Stomach (tissue), 9 donors: ENCODE measurements around the gene NYAP2. TPM values are rescaled to one million over a fixed set of nuclear protein-coding genes. Genes with fewer than 3 reads are reported as not detected.

Experiments
- DNase-seq, 2 donors: peaks; one replicate each; pipeline versions ENCODE4 v3.0.0 to v3.0.0-alpha.2; 2013 to 2019
- H3K27ac ChIP-seq, 5 donors: fragments of 200-600 bp in 4 of 5; sonication (generic) in 4 of 5; one replicate each; pipeline ENCODE4 v1.5.1; 2013 to 2019; ENCODE audit warnings: mild to moderate bottlenecking in 1 of 5, moderate library complexity in 1 of 5
- H3K27me3 ChIP-seq, 3 donors: fragments of 200-600 bp; sonication (generic); one replicate each; pipeline ENCODE4 v1.5.1; 2017 to 2019; ENCODE audit warnings: mixed run types in 1 of 3
- H3K36me3 ChIP-seq, 4 donors: fragments of 200-600 bp; sonication (generic); 1 replicate in 3 of 4; 2 replicates in 1 of 4; pipeline ENCODE4 v1.5.1; 2016 to 2019
- H3K4me1 ChIP-seq, 4 donors: fragments of 200-600 bp; sonication (generic); one replicate each; pipeline ENCODE4 v1.5.1; 2016 to 2019
- H3K4me3 ChIP-seq, 4 donors: fragments of 200-600 bp; sonication (generic) in 3 of 4; one replicate each; pipeline ENCODE4 v1.5.1; 2016 to 2019; ENCODE audit warnings: mild to moderate bottlenecking in 1 of 4
- H3K9me3 ChIP-seq, 4 donors: fragments of 200-600 bp; sonication (generic); one replicate each; pipeline ENCODE4 v1.5.1; 2016 to 2019
- CTCF ChIP-seq, 7 experiments: fragments of 450-650 bp in 4 of 7; fragments of 200-600 bp in 3 of 7; sonication (generic) in 3 of 7; IDR thresholded peaks; one replicate each; pipeline ENCODE4 v1.5.1; 2016 to 2019; ENCODE audit warnings: antibody characterized with exemption in 7 of 7, control low read depth in 2 of 7, mild to moderate bottlenecking in 1 of 7
- EP300 ChIP-seq: sonication (generic); formaldehyde crosslinking; IDR thresholded peaks from one replicate; pipeline ENCODE4 v1.6.1; 2017; ENCODE audit warnings: antibody characterized with exemption
- POLR2A ChIP-seq, 4 donors: fragments of 450-650 bp; IDR thresholded peaks; one replicate each; pipeline ENCODE4 v1.6.1; 2016; ENCODE audit warnings: antibody characterized with exemption in 4 of 4, control low read depth in 2 of 4, mild to moderate bottlenecking in 1 of 4, moderate library complexity in 1 of 4
- POLR2AphosphoS5 ChIP-seq, 3 donors: sonication (generic); formaldehyde crosslinking; IDR thresholded peaks; one replicate each; pipeline ENCODE4 v1.6.1; 2016; ENCODE audit warnings: antibody characterized with exemption in 3 of 3
- WGBS, 5 donors: extraction: QIAGEN DNeasy Blood & Tissue Kit in 3 of 5; methylation state at CpG; one replicate each; pipeline versions ENCODE4 v1.1.5 to v1.1.7; 2013 to 2018; 5-methylcytosine and 5-hydroxymethylcytosine counted together
- intact Hi-C: fragments of 100-400 bp; cut with DNase I; formaldehyde crosslinking; loops from one replicate; pipeline ENCODE4 v1.15.1; 2023; ENCODE audit warnings: low total_unique reads
- polyA plus RNA-seq, 3 donors: library from polyadenylated mRNA; stranded (reverse); fragments of 200-250 nt; gene quantifications; one replicate each; pipeline ENCODE4 v1.2.3, GENCODE V29; 2013
- total RNA-seq, 5 donors: library from RNA; depleted of rRNA; stranded (reverse); fragments of >200 nt; gene quantifications; one replicate each; pipeline versions ENCODE4 v1.1.0 to v1.2.3, GENCODE V29; 2014 to 2016
- donor health status: healthy with polysubstance abuse.
- donor health status: Bipolar disorder and iron deficiency.
- donor health status: healthy.

NYAP2 gene
- total and polyA plus RNA-seq, 8 donors = under 0.01 to 0.18 (median 0.03) TPM; not detected in 5

- intact Hi-C loops = no loop called here
- 73 to 90% (median 83%) methylated on average over 1 of the region's 1 CpG for WGBS, 5 donors
- no peak for DNase-seq
- Histone ChIP-seq H3K4me1 (no peaks in the 10 kb centered on the region), H3K27ac (no peak overlapping the region), H3K27me3 (no peaks in the 10 kb centered on the region), H3K4me3 (no peak overlapping the region), H3K36me3 (no peaks in the 10 kb centered on the region), H3K9me3 (no peaks in the 10 kb centered on the region)
- TF ChIP-seq POLR2AphosphoS5 (IDR thresholded peaks at IDR 0.05) = no peak
Measured at GRCh38 chr2:225437319-225437718, 37.8 kb downstream of the NYAP2 start.

GRCh38 chr2:225438248-225438647, 38.7 kb downstream of the NYAP2 start:
- Histone ChIP-seq H3K27me3 (no peaks in the 10 kb centered on the region), H3K36me3 (no peaks in the 10 kb centered on the region), H3K4me1 (no peaks in the 10 kb centered on the region), H3K9me3 (no peaks in the 10 kb centered on the region), H3K27ac (no peak overlapping the region), H3K4me3 (no peak overlapping the region)
- WGBS, 5 donors = 60 to 86% (median 79%) methylated on average over 1 of the region's 1 CpG
- no peak for DNase-seq
- TF ChIP-seq POLR2A (IDR thresholded peaks at IDR 0.05) (no peak), POLR2AphosphoS5 (IDR thresholded peaks at IDR 0.05) (no peak), CTCF (IDR thresholded peaks at IDR 0.05) (no peak), EP300 (no peak)
- intact Hi-C loops = no loop called here

GRCh38 chr2:225452677-225453076, 53.2 kb downstream of the NYAP2 start:
- intact Hi-C loops = no loop called here
- TF ChIP-seq EP300 = no peak
- TF ChIP-seq POLR2A (IDR thresholded peaks at IDR 0.05) = no peak
- no peak for TF ChIP-seq CTCF (IDR thresholded peaks at IDR 0.05)
- no peak for TF ChIP-seq POLR2AphosphoS5 (IDR thresholded peaks at IDR 0.05)
- Histone ChIP-seq H3K4me1 (no peaks in the 10 kb centered on the region), H3K27ac (no peak overlapping the region), H3K27me3 (no peaks in the 10 kb centered on the region), H3K4me3 (no peak overlapping the region), H3K36me3 (no peaks in the 10 kb centered on the region), H3K9me3 (no peaks in the 10 kb centered on the region)
- WGBS, 5 donors = 78 to 90% (median 84%) methylated on average over 6 of the region's 6 CpGs
- no peak for DNase-seq

- TF ChIP-seq EP300 = no peak
- TF ChIP-seq CTCF (IDR thresholded peaks at IDR 0.05) = no peak
- no peak for TF ChIP-seq POLR2AphosphoS5 (IDR thresholded peaks at IDR 0.05)
- TF ChIP-seq POLR2A (IDR thresholded peaks at IDR 0.05) = no peak
- WGBS, 5 donors = 91 to 97% (median 94%) methylated on average over 6 of the region's 6 CpGs
- Histone ChIP-seq H3K9me3 (no peaks in the 10 kb centered on the region), H3K27ac (no peak overlapping the region), H3K4me3 (no peak overlapping the region), H3K4me1 (peaks cover 0 to 6% (median 0%) of the 10 kb centered on the region in 4 donors), H3K27me3 (no peaks in the 10 kb centered on the region), H3K36me3 (no peaks in the 10 kb centered on the region)
- intact Hi-C loops = no loop called here
- DNase-seq = no peak
Measured at GRCh38 chr2:225454412-225454811, 54.9 kb downstream of the NYAP2 start.

- DNase-seq = no peak
- Histone ChIP-seq H3K4me3 (no peak overlapping the region), H3K27ac (no peak overlapping the region), H3K9me3 (no peaks in the 10 kb centered on the region), H3K27me3 (no peaks in the 10 kb centered on the region), H3K36me3 (no peaks in the 10 kb centered on the region), H3K4me1 (peaks cover 0 to 6% (median 0%) of the 10 kb centered on the region in 4 donors)
- TF ChIP-seq POLR2A (IDR thresholded peaks at IDR 0.05) (no peak), CTCF (IDR thresholded peaks at IDR 0.05) (no peak), EP300 (no peak), POLR2AphosphoS5 (IDR thresholded peaks at IDR 0.05) (no peak)
- 73 to 83% (median 78%) methylated on average over 6 of the region's 6 CpGs for WGBS, 5 donors
- intact Hi-C loops = no loop called here
Measured at GRCh38 chr2:225456619-225457260, 57.2 kb downstream of the NYAP2 start.
